ENCODE data around the gene USP15.
"Not testable (repeated sequence)": the region's sequence is repeated elsewhere in the genome, so short reads cannot be mapped to it uniquely, and the experiment has no call there.

Gene USP15

GRCh38 chr12:62332598-62332997 is 72.4 kb downstream of the USP15 start:
- DNase-seq: no peak

GRCh38 chr12:62335057-62335456 is 74.9 kb downstream of the USP15 start:
- no peak for DNase-seq

- no peak for DNase-seq
Observed at GRCh38 chr12:62335796-62336195, 75.6 kb downstream of the USP15 start.

- not testable (repeated sequence) for DNase-seq
Observed at GRCh38 chr12:62337643-62338042, 77.4 kb downstream of the USP15 start.

GRCh38 chr12:62342614-62343303 is 82.6 kb downstream of the USP15 start:
- DNase-seq: not testable (repeated sequence)

- not testable (repeated sequence) for DNase-seq
Observed at GRCh38 chr12:62343304-62344120, 83.3 kb downstream of the USP15 start.

- not testable (repeated sequence) for DNase-seq
Observed at GRCh38 chr12:62344731-62345556, 84.7 kb downstream of the USP15 start.

- DNase-seq: no peak
Observed at GRCh38 chr12:62345667-62346066, 85.5 kb downstream of the USP15 start.

GRCh38 chr12:62346817-62347216 is 86.6 kb downstream of the USP15 start:
- DNase-seq: no peak

- no peak for DNase-seq
Observed at GRCh38 chr12:62347922-62348650, 87.9 kb downstream of the USP15 start.

- no peak for DNase-seq
Observed at GRCh38 chr12:62350554-62350953, 90.3 kb downstream of the USP15 start.

GRCh38 chr12:62351326-62351725 is 91.1 kb downstream of the USP15 start:
- no peak for DNase-seq

- DNase-seq: no peak
Observed at GRCh38 chr12:62361048-62361447, 100.8 kb downstream of the USP15 start.

GRCh38 chr12:62363506-62363905 is 103.3 kb downstream of the USP15 start:
- no peak for DNase-seq

GRCh38 chr12:62364697-62365096 is 104.5 kb downstream of the USP15 start:
- not testable (repeated sequence) for DNase-seq

- DNase-seq: not testable (repeated sequence)
Observed at GRCh38 chr12:62365846-62366245, 105.6 kb downstream of the USP15 start.

GRCh38 chr12:62368430-62369223 is 108.4 kb downstream of the USP15 start:
- DNase-seq: not testable (repeated sequence)

GRCh38 chr12:62370189-62370588 is 110.0 kb downstream of the USP15 start:
- DNase-seq: no peak

GRCh38 chr12:62371661-62372060 is 111.5 kb downstream of the USP15 start:
- DNase-seq: no peak

GRCh38 chr12:62372134-62372533 is 111.9 kb downstream of the USP15 start:
- no peak for DNase-seq

- DNase-seq: no peak
Observed at GRCh38 chr12:62372825-62373224, 112.6 kb downstream of the USP15 start.

- no peak for DNase-seq
Observed at GRCh38 chr12:62375603-62376002, 115.4 kb downstream of the USP15 start.

All from NCI-H1105 treated with DMSO at 0.1 percent for 48 hours (cell line).